Loucy (cell line): ENCODE data around the gene CELSR2.

Experiments used
- EZH2phosphoT487 ChIP-seq: fragments of 200-600 bp; IDR thresholded peaks from 2 replicates; pipeline ENCODE4 v1.6.1; 2018; ENCODE audit warnings: antibody characterized with exemption, mild to moderate bottlenecking, moderate library complexity, borderline replicate concordance
- TF ChIP-seq, protein P1 (sequence below): fragments of 200-600 bp; sonication (generic); conservative IDR thresholded peaks from 2 replicates; pipeline ENCODE4 v1.5.1; 2014; ENCODE audit warnings: mild to moderate bottlenecking, antibody characterized with exemption, low read length

DNA sequence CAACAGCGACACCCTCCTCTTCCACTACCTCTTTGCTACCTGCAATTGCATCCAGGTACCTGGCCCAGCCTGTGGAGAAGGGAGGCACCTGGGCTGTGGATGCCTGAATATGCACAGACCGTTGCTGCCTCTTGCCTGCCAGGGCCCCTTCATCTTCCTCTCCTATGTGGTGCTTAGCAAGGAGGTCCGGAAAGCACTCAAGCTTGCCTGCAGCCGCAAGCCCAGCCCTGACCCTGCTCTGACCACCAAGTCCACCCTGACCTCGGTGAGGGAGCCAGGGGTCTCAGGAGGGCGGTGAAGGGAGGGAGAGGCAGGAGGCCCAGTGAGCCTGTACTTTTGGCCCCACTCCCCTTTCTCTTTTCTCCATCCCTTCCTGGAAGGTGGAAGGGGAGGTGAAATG lies 22.1 kb downstream of the CELSR2 start:
- TF ChIP-seq, protein P1, sequence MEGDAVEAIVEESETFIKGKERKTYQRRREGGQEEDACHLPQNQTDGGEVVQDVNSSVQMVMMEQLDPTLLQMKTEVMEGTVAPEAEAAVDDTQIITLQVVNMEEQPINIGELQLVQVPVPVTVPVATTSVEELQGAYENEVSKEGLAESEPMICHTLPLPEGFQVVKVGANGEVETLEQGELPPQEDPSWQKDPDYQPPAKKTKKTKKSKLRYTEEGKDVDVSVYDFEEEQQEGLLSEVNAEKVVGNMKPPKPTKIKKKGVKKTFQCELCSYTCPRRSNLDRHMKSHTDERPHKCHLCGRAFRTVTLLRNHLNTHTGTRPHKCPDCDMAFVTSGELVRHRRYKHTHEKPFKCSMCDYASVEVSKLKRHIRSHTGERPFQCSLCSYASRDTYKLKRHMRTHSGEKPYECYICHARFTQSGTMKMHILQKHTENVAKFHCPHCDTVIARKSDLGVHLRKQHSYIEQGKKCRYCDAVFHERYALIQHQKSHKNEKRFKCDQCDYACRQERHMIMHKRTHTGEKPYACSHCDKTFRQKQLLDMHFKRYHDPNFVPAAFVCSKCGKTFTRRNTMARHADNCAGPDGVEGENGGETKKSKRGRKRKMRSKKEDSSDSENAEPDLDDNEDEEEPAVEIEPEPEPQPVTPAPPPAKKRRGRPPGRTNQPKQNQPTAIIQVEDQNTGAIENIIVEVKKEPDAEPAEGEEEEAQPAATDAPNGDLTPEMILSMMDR, result no peak
- TF ChIP-seq EZH2phosphoT487, result no peak
